GM18526 (cell line): ENCODE results near the gene SCNN1G.

ENCODE experiments used
- POLR2A ChIP-seq: IDR thresholded peaks from 3 replicates; pipeline ENCODE4 v1.6.1; 2011; ENCODE audit not compliant: insufficient read length; ENCODE audit errors: extremely low read depth

SCNN1G gene

DNA sequence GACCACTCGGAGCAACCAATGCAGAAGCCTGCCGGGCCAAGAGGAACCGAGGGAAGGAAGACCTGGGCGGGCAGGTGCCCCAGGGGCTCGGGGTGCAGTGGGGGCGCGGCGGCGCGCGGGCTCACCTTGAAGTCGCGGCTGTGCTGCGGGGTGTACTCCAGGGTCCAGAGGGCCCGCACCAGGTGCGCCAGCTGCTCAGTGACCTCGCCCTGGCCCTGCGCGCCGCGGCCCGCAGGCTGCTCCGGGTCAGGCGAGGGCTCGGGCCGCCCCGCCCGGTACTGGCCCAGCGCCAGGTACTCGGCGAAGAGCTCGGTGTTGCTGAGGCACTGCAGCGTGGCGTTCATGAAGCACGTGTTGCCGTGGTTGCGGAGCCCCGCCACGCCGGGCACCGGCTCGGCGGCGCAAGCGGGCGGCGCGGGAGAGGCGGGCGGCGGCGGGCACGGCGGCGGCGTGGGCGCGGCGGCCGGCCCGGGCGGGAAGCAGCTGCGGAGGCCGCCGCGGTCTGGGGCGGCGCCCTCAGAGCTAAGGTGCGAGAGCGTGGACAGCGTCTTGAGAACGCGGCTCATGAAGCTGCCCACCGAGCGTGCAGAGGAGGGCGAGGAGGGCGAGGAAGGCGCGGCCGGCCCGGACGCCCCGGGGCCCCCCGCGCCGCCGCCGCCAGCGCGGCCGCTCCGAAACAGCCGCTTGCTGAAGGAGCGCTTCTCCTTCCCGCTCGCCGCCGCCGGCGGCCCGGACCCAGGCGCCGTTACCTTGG lies 33.9 kb upstream of the SCNN1G start:
- TF ChIP-seq POLR2A: no peak

- no peak for TF ChIP-seq POLR2A
These were observed 33.1 kb upstream of the SCNN1G start, which contains the start of gene USP31 for GRCh38 chr16:23149267-23149992. USP31 (minus strand) TSS chr16:23149452; CDS start chr16:23149270, 182 bp downstream.

- no peak for TF ChIP-seq POLR2A
These were observed 32.6 kb upstream of the SCNN1G start for GRCh38 chr16:23149993-23150364.

DNA sequence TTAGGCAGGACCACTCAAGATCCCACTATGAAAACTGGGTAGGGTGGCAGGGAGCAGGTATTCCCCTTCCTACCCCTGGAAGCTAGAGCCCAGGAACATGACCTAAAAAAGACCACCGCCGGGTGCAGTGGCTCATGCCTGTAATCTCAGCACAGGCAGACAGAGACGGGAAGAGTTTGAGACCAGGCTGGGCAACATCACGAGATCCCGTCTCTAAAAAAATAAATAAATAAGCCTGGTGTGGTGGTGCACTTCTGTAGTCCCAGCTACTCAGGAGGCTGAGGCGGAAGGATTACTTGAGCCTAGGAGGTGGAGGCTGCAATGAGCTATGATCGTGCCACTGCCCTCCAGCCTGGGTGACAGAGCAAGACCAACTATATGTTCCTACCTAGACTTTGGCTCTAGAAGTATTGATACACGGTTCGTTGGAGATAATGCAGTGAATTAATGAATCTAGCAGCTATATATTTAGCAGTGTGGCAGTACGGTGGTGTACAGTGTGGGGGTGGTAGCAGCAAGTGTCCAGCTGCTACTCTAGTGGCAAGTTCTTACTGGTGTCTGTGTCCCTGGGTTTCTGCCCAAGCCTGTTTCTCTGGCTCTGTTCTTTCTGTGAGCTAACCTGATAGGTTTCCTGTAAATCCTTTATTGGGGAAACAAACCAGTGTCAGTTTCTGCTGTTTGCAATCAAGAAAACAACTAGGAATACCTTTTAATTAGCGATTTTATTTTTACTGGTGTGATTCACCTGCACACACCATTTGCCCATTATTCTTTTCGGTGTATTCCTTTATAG lies 30.0 kb upstream of the SCNN1G start:
- TF ChIP-seq POLR2A: no peak

- TF ChIP-seq POLR2A: no peak
These were observed 27.0 kb upstream of the SCNN1G start for GRCh38 chr16:23155445-23156049.

- TF ChIP-seq POLR2A: no peak
These were observed 26.4 kb upstream of the SCNN1G start for GRCh38 chr16:23156110-23156509.

- TF ChIP-seq POLR2A: no peak
These were observed 25.5 kb upstream of the SCNN1G start for GRCh38 chr16:23156946-23157460.

DNA sequence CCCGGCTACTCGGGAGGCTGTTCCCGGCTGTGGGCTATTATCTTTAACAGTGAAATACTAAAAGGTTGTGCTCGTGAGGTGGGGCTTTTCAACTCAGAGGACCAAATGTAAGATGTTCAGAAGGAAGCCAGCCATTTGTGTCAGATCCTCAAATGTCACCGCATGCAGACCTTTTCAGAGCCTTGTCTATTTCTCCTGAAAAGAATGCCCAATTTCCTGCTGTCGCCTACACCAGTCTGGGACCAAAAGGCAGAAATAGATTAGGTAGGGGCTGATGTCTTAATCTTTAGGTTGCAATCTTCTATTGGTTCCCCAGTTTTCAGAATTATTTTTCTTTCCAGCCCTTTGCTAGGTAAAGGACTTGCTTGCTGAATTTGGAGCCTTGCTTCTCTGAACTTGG lies 24.4 kb upstream of the SCNN1G start:
- TF ChIP-seq POLR2A: no peak

GRCh38 chr16:23160082-23160481 lies 22.5 kb upstream of the SCNN1G start:
- TF ChIP-seq POLR2A: no peak

DNA sequence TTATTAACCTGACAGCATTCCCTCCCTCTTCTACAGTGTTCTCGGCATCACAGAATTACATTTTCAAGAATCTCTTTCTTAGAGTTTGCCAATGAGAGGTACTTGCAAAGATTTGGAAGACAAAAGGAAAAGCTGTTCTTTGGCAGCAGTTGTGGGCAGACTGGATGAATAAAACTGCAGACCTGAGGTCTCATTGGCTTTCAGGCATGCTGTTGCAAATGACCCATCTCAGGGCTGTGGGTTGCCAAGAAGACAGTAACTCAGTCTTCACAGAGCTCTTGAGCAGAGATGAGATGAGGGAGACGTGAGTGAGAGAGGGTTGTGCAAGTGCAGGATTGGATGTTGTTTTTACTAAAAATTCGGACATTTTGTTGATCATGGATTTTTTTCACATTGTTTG lies 22.0 kb upstream of the SCNN1G start:
- no peak for TF ChIP-seq POLR2A

- TF ChIP-seq POLR2A: no peak
These were observed 18.6 kb upstream of the SCNN1G start for GRCh38 chr16:23163921-23164320.

GRCh38 chr16:23164736-23165135 lies 17.8 kb upstream of the SCNN1G start:
- no peak for TF ChIP-seq POLR2A

DNA sequence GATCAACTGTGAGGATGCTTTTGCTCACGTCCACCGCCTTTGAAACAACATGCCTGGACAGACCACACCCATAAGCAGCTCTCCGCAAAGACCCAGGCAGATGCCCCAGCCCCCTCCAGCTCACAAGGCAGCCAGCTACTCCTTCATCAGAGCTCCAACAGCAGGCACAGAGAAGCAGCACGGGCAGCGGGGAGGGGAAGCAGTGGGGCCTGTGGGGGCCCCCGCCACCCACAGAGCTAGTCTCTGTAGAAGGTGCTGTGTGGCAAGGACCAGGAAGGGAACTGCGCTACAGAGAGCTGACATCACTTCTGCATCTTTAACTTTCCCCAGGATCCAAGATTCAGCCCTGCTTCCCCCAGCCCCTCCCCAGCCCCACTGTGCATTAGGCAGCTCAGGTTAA lies 10.0 kb upstream of the SCNN1G start:
- TF ChIP-seq POLR2A: no peak

GRCh38 chr16:23172994-23173393 lies 9.6 kb upstream of the SCNN1G start:
- TF ChIP-seq POLR2A: no peak

DNA sequence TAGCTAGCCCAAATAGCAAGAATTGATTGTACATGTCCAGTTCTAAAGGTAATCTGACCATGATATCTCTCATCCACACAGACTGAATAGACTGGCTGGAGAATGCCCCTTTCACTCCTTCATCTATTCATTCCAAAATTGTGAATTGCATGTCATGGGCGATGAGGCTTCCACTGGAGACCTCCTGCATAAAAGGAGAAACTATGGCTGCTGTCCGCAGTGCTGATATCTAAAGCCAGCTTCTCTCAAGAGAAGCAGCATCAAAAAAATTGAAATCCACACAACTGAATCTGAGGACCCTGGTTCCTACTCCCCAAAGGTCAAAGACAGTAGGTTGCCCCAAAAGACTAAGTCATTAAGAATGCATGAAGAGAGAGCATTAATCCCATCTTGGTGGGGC lies 7.9 kb upstream of the SCNN1G start:
- no peak for TF ChIP-seq POLR2A

DNA sequence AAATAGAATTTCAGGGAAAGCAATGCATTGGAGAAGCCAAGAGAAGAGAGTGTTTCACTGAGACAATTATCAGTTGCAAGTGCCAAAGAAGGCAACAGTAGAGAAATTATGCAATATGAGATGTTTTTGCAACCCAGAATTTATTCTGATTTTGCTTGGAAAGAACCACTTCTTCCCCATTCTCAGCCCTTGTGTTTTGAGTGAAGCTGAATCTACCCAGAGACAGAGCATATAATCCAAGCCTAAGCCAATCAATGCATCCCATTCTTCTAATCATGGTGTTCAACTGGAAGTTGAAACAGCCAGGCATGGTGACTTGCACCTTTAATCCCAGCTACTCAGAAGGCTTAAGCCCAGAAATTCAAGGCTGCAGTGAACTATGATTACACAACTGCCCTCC lies 6.9 kb upstream of the SCNN1G start:
- no peak for TF ChIP-seq POLR2A

- TF ChIP-seq POLR2A: no peak
These were observed 1.0 kb upstream of the SCNN1G start for GRCh38 chr16:23181506-23181905.
